Smooth muscle cell (in vitro differentiated cells): Measurements from ENCODE around the gene TASOR2. TPM values are rescaled to one million over a fixed set of nuclear protein-coding genes. Genes with fewer than 3 reads are reported as not detected.

Experiments used
- DNase-seq: peaks from one replicate; lab custom pipeline; 2025; ENCODE audit not compliant: unreplicated experiment; lab: John Stamatoyannopoulos, UW
- H2AFZ ChIP-seq: fragments of 200-600 bp; sonication (generic); 2 replicates; pipeline ENCODE4 v1.6.0; 2016; ENCODE audit warnings: antibody characterized with exemption, low read depth, mild to moderate bottlenecking
- H3F3A ChIP-seq: fragments of 200-600 bp; sonication (generic); 2 replicates; pipeline ENCODE4 v1.6.0; 2017; ENCODE audit warnings: antibody characterized with exemption, low read depth
- H3K27ac ChIP-seq: fragments of 200-600 bp; sonication (generic); 2 replicates; pipeline ENCODE4 v1.5.1; 2016; ENCODE audit warnings: low read depth, mild to moderate bottlenecking
- H3K27me3 ChIP-seq: fragments of 200-600 bp; sonication (generic); 2 replicates; pipeline ENCODE4 v1.6.1; 2016; ENCODE audit warnings: low read depth, mild to moderate bottlenecking
- H3K36me3 ChIP-seq: fragments of 200-600 bp; sonication (generic); 2 replicates; pipeline ENCODE4 v1.5.1; 2016; ENCODE audit warnings: low read depth
- H3K4me1 ChIP-seq: fragments of 200-600 bp; sonication (generic); 2 replicates; pipeline ENCODE4 v1.5.1; 2016; ENCODE audit warnings: low read depth
- H3K4me2 ChIP-seq: fragments of 200-600 bp; sonication (generic); 2 replicates; pipeline ENCODE4 v1.6.0; 2016; ENCODE audit warnings: mild to moderate bottlenecking
- H3K4me3 ChIP-seq: fragments of 200-600 bp; sonication (generic); 2 replicates; pipeline ENCODE4 v1.5.1; 2016; ENCODE audit warnings: mild to moderate bottlenecking
- H3K79me2 ChIP-seq: fragments of 200-600 bp; sonication (generic); 2 replicates; pipeline ENCODE4 v1.6.0; 2016; ENCODE audit warnings: low read depth, mild to moderate bottlenecking
- H3K9ac ChIP-seq: fragments of 200-600 bp; sonication (generic); 2 replicates; pipeline ENCODE4 v1.6.0; 2016; ENCODE audit warnings: low read depth
- H3K9me3 ChIP-seq: fragments of 200-600 bp; sonication (generic); replicated peaks from 2 replicates; pipeline ENCODE4 v1.5.1; 2016; ENCODE audit warnings: low read depth
- H4K20me1 ChIP-seq: fragments of 200-600 bp; sonication (generic); 2 replicates; pipeline ENCODE4 v1.6.0; 2016; ENCODE audit warnings: low read depth
- CTCF ChIP-seq: fragments of 200-600 bp; sonication (generic); IDR thresholded peaks from 2 replicates; pipeline ENCODE4 v1.5.1; 2017; ENCODE audit warnings: borderline replicate concordance, mild to moderate bottlenecking, antibody characterized with exemption; ENCODE audit not compliant: insufficient read depth, poor library complexity, severe bottlenecking
- WGBS: methylation state at CpG from one replicate; pipeline ENCODE4 v1.1.7; 2016; ENCODE audit warnings: low lambda C conversion rate; 5-methylcytosine and 5-hydroxymethylcytosine counted together
- polyA plus RNA-seq: library from polyadenylated mRNA; unstranded; fragments of >200 nt; fragmentation: Nextera tagmentation; extraction: Ambion mirVana; gene quantifications from 2 replicates; pipeline ENCODE4 v1.2.1, GENCODE V29; 2016
- total RNA-seq: library from RNA; depleted of rRNA; stranded (reverse); fragments of >200 nt; gene quantifications from 2 replicates; pipeline ENCODE4 v1.2.3, GENCODE V29; 2014

The TASOR2 gene
- total and polyA plus RNA-seq, 2 experiments from 2014 or later, result 15.4 to 132 TPM

DNA sequence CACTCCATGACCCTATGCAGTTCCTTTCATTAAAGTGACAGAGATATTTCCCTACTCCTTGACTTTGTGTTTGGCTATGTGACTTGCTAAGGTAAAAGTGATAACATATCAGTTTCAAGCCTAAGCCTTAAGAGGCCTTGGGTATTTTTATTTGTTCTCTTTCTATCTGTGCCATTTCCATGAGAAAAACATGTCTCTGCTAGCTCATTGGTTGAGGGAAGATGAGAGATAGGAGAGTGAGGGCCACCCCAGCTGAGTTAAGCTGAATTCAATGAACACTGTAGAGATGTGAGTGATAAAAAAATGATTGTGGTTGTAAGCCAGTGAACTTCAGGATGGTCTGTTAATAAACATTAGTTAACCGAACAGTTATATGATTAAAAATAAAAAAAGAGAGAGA is 13.4 kb downstream of the TASOR2 start:
- 100% methylated on average over 1 of the region's 1 CpG for WGBS

GRCh38 chr10:5708356-5708755 is 23.7 kb downstream of the TASOR2 start:
- Histone ChIP-seq H2AFZ (no peak overlapping the region), H3K36me3 (no peaks in the 10 kb centered on the region), H3F3A (no peaks in the 10 kb centered on the region), H3K27me3 (no peaks in the 10 kb centered on the region), H3K4me3 (no peak overlapping the region), H3K4me1 (no peaks in the 10 kb centered on the region), H4K20me1 (peaks cover 84% of the 10 kb centered on the region), H3K4me2 (no peak overlapping the region), H3K9ac (no peak overlapping the region), H3K27ac (no peak overlapping the region), H3K79me2 (peaks cover 99% of the 10 kb centered on the region), H3K9me3 (no peaks in the 10 kb centered on the region)
- no peak for TF ChIP-seq CTCF
- no peak for DNase-seq

More for the DNA sequence above, 13.4 kb downstream of the TASOR2 start:
- Histone ChIP-seq H3F3A (peaks cover 5% of the 10 kb centered on the region), H3K4me2 (no peak overlapping the region), H3K9me3 (no peaks in the 10 kb centered on the region), H3K27me3 (no peaks in the 10 kb centered on the region), H3K27ac (no peak overlapping the region), H3K36me3 (no peaks in the 10 kb centered on the region), H4K20me1 (peaks cover 99% of the 10 kb centered on the region), H3K4me3 (no peak overlapping the region), H3K79me2 (peaks cover 100% of the 10 kb centered on the region), H3K4me1 (peaks cover 15% of the 10 kb centered on the region), H3K9ac (no peak overlapping the region), H2AFZ (no peak overlapping the region)
- DNase-seq, result no peak
- TF ChIP-seq CTCF, result no peak

GRCh38 chr10:5709865-5710264 is 25.2 kb downstream of the TASOR2 start:
- no peak for TF ChIP-seq CTCF
- Histone ChIP-seq H3K4me3 (no peak overlapping the region), H2AFZ (no peak overlapping the region), H3K4me2 (no peak overlapping the region), H3K9me3 (no peaks in the 10 kb centered on the region), H3F3A (no peaks in the 10 kb centered on the region), H3K79me2 (peaks cover 99% of the 10 kb centered on the region), H3K27me3 (no peaks in the 10 kb centered on the region), H3K27ac (no peak overlapping the region), H3K36me3 (no peaks in the 10 kb centered on the region), H3K4me1 (no peaks in the 10 kb centered on the region), H3K9ac (no peak overlapping the region), H4K20me1 (peaks cover 76% of the 10 kb centered on the region)
- WGBS, result 66% methylated on average over 2 of the region's 2 CpGs
- DNase-seq, result no peak

DNA sequence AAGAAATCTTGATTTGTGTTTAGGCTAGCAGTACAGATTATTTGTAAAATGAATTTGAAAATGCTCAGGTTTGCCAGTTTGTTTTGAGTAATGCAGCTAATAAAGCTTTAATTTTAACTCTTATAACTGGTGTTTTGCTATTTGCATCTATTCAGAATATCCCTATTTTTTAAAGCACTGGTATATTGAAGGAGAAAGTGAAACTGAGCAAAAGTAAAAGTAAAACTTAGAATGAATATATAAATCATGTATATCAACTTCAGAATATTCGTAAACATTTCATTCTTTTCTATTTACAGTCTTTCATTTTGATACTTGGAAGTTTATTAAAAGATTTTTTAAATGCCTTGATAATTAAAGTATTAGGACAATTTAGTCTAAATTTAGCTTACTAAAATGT is 26.2 kb downstream of the TASOR2 start:
- no peaks in the 10 kb centered on the region for H3K9me3 ChIP-seq
- H3K79me2 ChIP-seq, result peaks cover 99% of the 10 kb centered on the region
- 93% methylated on average over 1 of the region's 1 CpG for WGBS
- no peak overlapping the region for H3K27ac ChIP-seq
- H3K4me3 ChIP-seq, result no peak overlapping the region
- H3K36me3 ChIP-seq, result no peaks in the 10 kb centered on the region
- no peak for TF ChIP-seq CTCF
- no peak overlapping the region for H3K9ac ChIP-seq
- H4K20me1 ChIP-seq, result peaks cover 75% of the 10 kb centered on the region
- H3K4me2 ChIP-seq, result peak overlapping the region; percentile 23
- no peak for DNase-seq
- no peaks in the 10 kb centered on the region for H3K27me3 ChIP-seq
- no peak overlapping the region for H2AFZ ChIP-seq
- H3K4me1 ChIP-seq, result no peaks in the 10 kb centered on the region
- H3F3A ChIP-seq, result no peaks in the 10 kb centered on the region
